Right lung (tissue), 5 donors: ENCODE measurements around the gene STX5. TPM values are rescaled to one million over a fixed set of nuclear protein-coding genes. Genes with fewer than 3 reads are reported as not detected.
"Not testable (repeated sequence)": the region's sequence is repeated elsewhere in the genome, so short reads cannot be mapped to it uniquely, and the experiment has no call there.

Experiments used
- DNase-seq, 2 donors: peaks; one replicate each; pipeline ENCODE4 v3.0.0-alpha.2; 2013
- polyA plus RNA-seq, 5 donors: library from polyadenylated mRNA; unstranded; fragments of 120-200 nt; gene quantifications; one replicate each; pipeline versions ENCODE4 v1.2.1 to v1.2.3, GENCODE V29; 2013; ENCODE audit warnings: inconsistent platforms in 1 of 5, low replicate concordance in 1 of 5; ENCODE audit not compliant: insufficient read length in 5 of 5, insufficient read depth in 1 of 5

Gene STX5
- polyA plus RNA-seq, 5 donors = 46.7 to 58.3 (median 55.5) TPM

DNA sequence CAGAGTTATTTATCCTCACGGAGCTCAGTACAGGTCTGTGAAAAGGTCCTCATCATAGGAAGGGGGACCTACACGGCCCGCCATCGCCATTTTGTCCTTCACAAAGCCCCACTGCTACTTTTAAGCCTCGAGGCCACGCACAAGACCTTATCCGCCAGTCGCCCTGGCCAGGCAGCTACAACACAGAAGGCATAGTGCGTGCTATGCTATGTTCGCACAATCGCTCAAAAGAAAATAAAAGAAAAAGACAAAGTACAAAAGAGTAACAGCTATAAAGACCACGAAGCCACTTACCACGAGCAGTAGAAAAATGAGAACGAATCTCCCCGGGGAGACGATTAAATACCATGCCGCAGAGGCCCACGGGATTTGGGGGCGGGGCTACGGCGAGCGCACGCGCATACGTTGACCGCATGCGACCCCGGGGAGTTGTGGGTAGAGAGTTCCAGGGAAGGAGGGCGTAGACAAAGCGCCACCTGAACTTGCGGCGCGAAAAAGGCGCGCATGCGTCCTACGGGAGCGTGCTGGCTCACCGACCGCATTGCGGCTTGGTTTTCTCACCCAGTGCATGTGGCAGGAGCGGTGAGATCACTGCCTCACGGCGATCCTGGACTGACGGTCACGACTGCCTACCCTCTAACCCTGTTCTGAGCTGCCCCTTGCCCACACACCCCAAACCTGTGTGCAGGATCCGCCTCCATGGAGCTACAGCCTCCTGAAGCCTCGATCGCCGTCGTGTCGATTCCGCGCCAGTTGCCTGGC lies 23.9 kb upstream of the STX5 start:
- DNase-seq = peak; percentile 97 to 98

DNA sequence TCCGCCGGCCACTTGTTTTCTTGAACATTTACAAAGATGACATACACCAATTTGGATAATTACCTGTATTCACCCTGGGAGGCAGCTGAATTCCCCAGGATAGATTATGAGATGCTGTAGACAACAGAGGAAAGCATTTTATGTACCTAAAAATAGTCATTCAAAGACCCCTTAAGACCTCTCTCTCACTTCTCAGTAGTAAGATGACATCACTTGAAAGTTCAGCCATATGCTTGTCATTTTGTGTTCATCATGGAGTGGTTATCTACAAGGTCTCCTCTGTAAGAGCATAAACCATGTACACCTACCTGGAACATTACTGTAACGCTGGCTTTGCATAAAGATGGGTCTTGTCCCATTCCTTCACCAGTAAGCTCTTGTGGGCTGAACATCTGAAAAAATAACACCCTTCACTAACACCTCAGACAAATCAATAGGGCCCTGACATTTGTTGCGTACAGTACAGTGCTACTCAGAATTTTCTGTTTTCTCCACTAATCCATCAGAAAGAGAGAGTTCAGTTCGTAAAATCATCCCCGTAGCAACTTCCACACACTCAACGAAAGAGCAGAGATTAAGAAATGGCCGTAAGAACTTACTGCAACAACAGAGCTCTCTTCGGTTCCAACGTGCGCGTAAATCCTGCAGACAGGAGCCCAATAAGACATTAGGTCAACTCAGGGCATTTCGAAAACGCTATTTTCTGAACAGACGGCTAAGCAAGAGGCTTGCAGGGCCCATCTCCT lies 23.1 kb upstream of the STX5 start:
- DNase-seq = no peak

DNA sequence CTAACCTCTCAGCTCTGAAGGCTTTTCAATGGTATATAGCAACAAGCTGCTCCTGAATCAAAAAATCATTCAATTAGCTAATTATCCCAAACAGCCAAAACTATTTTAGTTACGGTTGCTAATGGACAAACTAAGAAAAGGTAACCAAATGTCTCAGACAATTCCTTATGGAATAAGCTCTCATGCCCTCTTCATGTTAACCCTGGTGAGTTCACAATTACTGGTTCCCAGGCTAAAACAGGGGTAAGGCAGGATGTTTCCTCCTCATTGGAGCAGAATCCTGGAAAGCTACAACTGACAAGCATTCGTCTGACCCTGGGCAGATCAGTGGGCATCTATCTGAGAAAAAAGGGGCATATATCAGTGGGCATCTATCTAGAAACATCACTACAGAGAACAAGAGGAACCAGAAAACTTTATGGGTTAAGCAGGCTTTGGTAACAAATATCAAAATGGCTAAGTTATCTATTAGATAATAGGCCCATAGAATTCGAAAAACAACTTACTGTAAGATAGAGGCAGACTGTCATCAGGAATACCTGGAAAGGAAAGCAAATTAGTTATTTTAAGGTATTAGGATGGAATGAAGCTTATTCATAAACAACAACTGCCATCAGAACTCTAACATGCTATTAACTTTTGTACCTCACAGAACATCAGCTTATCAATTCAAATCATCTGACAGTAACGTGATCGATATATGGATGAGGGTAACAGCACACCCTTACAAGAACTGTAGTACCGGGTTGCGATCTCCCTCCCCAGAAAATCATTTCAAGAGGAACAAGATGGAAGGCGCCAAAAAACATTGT lies 22.4 kb upstream of the STX5 start:
- DNase-seq = no peak

DNA sequence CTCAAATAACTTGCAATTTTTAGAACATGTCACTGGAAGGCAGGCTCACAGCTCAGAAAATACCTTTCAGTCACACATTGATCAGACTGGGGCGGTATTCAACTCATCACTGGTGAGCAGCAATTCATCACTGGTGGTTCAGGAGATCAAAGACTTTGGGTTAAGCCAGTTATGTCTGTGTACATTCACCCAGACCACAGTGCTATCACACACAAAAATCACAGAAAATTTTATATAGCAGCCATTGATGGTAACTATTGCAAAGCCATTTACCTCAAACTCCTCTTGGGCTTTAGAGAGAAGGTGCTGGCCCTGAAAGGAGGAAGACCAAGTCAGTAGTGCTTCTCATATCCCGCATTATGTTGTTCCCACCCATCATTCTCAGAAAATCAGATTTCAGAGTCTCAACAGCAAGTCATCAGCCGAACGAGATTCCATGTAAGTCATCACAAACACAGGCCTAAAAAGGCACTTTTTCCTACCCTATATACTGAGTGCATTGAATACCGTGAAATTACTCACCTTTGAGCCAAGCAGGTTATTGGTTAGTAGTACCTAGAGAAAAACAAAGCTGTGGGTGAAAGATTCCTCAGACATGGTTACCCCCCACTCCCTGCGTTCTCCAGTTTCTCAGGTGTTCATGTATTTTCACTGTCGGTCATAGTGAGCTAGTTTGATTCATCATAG lies 21.6 kb upstream of the STX5 start:
- no peak for DNase-seq

DNA sequence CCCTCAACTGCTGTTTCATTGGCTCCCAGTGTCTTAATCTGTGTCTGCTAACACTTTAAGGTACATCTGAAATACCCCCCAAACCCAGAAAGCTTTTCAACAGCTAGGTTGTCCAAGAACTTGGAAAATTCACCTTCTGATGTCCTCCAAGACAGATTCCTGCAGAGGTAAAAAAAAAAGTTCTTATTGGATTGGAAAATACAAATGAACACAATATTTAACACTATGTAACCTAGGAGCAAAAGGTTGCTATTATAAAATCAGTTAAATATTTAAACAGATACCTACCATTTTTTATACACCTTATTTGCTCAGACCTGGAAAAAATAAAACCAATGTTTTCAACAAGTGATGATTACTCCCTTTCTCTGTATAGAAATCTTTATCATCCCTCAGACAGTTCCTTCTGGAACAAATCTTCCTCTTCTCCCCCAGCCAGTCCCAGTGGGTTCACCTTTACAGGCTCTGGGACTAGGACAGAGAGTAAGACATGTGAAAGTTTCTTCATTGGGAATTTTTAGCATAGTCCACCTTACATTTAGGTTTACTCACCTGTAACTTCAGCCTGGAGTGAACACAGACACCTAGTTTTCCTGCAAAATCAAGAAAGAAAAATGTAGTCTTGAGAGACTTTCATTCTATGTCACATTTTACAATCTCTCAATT lies 20.8 kb upstream of the STX5 start:
- DNase-seq = no peak

DNA sequence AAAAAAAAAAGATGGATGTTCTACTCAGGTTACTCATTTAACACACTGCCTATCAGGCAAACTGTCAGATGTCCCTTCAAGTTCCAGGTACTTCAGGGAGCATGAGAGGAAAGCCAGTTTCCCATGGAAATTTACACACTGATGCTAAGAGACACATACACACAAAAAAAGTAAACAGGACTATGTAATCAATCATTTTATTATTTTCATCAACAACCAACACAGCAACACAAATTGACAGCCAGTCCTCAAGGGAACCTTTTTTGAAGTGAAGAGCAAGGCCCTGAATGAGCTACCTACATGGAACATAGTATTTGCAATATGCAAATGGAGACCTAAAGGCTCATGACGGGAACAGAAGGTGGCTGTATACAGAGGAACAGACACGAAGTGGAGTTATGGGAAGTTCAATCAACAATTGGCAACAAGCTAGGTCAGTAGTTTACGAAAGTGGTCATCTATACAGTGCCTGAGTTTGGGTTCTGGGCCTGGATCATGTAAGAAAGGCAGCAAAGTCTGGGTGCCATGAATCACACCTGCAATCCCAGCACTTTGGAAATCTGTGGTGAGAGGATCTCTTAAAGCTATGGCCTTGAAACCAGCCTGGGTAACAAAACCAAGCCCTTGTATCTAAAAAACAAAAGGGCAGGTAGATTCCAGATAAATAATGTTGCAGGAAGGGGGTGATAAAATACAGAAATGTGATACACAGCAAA lies 20.1 kb upstream of the STX5 start:
- DNase-seq = no peak

DNA sequence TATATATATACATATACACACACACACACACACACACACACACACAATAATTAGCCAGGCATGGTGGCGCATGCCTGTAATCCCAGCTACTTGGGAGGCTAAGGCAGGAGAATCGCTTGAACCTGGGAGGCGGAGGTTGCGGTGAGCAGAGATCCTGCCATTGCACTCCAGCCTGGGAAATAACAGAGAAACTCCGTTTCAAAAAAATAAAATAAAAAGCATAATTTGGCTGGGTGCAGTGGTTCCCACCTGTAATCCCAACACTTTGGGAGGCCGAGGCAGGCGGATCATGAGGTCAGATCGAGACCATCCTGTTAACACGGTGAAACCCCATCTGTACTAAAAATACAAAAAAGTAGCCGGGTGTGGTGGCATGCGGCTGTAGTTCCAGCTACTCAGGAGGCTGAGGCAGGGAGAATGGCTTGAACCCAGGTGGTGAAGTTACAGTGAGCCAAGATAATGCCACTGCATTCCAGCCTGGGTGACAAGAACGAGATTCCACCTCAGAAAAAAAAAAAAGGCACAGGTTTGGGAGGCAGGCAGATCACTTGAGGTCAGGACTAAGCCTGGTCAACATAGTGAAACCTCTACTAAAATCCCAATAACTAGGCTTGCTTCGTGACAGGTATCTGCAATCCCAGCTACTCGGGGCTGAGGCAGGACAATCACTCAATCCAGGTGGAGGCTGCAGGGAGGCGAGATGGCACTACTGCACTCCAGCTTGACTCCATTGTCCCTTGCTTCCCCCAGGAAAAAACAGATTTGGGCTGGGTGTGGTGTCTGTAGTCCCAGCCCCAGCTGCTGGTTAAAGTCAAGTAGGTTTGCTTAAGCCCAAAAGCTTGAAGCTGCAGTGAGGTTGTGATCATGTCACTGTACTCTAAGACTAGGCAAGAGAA lies 19.3 kb upstream of the STX5 start:
- DNase-seq = no peak

DNA sequence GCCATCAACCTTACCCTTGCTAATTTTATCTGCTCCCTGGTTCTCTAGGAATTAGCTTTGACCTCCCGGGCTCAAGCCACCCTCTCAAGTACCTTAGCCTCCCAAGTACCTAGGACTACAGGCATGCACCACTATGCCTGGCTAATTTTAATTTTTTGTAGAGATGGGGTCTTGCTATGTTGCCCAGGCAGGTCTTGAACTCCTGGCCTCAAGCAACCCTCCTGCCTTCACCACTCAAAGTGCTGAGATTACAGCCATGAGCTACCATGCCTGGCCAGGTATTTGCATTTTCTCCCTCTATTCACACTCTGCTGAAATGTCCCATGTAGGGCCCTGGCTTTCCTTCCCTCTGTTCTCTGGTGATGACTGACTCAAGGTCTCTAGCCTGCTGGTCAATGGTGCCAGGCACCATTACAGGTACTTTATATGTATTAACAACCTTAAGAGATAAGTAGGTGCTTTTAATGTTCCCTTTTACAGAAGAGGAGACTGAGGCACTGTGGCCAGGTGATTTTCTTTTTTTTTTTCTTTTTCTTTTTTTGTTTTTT lies 16.0 kb upstream of the STX5 start:
- DNase-seq = no peak

DNA sequence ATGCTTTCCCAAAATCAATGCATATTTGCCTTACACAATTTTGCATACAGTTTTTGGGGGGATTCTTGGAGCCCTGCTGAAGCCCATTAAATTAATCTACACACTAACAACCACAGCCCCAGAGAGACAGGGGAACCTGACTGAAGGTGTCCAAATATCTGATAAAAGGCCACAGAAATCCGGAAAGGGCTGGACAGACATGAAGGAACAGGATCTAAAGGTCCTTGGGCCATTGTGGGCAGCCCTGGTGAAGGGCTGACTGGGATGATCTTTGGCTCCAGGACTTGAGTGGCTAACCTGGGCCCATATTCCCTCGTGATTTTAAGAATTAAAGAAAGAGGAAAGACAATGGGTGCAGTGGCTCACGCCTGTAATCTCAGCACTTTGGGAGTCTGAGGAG lies 14.3 kb upstream of the STX5 start:
- DNase-seq = no peak

DNA sequence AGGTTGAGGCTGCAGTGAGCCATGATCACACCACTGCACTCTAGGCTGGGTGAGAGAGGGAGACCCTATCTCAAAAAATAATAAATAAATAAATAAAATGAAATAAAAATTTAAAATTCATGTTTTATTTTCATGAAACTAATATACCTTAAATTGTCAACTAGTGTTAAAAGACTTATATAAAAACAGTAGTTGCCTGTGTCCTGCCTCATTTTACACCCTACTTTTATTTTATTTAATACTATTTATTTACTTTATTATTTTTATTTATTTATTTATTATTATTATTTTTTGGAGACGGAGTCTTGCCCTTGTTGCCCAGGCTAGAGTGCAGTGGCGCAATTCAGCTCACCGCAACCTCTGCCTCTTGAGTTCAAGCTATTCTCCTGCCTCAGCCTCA lies 12.3 kb upstream of the STX5 start:
- DNase-seq = no peak

DNA sequence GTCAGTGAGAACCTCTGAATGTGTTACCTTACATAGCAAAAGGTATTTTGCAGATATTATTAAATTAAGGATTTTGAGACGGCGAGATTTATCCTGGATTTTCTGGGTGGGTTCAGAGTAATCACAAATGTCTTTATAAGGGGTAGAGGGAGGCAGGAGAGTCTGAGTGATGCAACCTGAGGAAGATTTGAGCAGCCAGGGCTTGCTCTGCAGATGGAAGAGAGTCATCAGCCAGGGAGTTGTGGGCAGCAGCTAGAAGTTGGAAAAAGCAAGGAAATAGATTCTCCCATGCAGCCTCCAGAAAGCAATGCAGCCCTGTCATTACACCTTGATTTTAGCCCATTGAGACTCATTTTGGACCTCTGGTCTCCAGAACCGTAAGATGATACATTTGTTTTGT lies 11.6 kb upstream of the STX5 start:
- no peak for DNase-seq

DNA sequence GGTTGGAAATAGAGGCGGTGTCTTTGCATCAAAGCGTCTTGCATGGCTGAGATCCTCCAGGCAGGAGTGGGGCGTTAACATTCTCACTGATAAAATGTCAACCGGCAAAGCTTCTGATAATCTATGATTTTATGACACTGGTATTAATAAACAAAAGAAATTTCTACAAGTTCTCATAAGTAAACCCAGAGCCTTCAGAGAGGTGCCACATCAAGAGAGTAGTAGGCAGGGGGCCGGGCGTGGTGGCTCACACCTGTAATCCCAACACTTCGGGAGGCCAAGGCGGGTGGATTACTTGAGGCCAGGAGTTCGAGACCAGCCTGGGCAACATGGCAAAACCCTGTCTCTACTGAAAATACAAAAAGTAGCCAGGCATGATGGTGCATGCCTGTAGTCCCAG lies 11.0 kb upstream of the STX5 start:
- not testable (repeated sequence) for DNase-seq

DNA sequence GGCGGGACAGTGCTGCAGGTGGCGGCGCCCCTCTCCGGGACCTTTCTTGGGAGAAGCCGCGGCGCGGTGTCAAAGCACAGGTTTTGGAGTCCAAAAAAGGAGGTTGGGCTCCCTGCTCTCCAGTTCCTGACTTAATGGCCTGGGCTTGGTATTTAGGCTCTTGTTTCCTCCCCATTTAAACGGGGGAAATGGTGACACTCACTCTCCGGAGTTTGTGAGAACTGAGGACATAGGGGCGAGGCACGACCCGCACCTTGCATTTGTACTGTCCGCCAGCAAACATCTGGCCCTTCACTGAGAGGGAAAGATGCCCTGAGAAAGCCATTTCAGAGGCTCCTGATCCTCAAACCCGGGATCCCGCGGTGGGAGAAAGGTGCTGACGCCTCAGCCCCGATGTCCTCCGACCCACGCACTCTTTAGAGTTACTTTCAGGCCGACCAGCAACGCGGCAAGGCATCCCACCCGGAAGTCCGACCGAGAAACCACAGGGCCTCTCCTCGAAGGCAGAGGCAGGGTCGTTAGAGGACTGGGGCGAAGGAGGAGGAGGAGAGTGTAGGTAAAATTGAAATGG lies 10.4 kb upstream of the STX5 start:
- no peak for DNase-seq

DNA sequence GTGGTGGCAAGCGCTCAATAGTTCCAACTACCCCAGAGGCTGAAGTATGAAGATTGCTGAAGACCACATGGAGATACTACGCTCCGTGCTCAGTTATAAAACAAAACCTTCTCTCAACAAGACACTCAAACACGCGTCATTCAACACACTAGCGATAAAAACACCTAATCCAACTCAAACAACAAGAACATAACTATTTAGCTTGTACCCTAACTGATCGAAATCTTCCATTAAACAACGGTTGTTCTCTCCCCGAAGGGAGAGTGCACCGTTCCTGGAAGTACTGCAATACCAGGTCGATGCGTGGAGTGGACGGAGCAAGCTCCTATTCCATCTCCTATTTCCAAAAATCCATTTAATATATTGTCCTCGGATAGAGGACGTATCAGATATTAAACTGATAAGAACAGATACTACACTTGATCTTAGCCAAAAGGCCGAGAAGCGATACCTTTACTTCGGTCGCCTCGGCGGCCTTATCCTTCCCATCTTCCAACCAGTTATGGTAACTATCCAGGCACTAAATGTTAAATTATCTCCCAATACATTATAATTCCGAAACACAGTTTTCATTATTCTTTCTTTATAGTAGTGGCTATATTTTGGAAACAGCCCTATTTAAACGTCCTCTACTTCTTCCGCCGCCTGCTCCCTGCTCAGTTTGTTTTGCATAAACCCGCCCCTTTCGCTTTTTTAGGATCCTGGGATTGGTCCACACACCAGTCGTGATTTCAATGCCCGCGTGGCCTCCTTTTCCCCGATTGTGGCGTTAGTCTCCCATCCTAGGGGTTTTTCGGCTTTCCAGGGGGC lies 9.7 kb upstream of the STX5 start:
- peak; percentile 92 to 96 for DNase-seq

DNA sequence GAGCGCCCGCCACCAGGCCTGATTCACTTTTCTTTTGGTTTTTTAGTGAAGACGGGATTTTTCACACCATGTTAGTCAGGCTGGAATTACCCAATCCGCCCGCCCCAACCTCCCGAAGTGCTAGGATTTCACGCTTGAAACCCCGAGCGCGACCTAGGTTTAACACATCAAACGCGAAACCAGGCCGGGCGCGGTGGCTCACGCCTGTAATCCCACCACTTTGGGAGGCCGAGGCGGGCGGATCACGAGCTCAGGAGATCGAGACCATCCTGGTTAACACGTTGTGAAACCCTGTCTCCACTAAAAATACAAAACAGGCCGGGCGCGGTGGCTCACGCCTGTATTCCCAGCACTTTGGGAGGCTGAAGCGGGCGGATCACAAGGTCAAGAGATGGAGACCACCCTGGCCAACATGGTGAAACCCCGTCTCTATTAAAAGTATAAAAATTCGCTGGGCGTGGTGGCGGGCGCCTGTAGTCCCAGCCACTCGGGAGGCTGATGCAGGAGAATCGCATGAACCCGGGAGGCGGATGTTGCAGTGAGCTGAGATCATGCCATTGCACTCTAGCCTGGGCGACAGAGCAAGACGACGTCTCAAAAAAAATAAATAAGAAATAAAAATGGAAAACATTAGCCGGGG lies 9.0 kb upstream of the STX5 start:
- not testable (repeated sequence) for DNase-seq

DNA sequence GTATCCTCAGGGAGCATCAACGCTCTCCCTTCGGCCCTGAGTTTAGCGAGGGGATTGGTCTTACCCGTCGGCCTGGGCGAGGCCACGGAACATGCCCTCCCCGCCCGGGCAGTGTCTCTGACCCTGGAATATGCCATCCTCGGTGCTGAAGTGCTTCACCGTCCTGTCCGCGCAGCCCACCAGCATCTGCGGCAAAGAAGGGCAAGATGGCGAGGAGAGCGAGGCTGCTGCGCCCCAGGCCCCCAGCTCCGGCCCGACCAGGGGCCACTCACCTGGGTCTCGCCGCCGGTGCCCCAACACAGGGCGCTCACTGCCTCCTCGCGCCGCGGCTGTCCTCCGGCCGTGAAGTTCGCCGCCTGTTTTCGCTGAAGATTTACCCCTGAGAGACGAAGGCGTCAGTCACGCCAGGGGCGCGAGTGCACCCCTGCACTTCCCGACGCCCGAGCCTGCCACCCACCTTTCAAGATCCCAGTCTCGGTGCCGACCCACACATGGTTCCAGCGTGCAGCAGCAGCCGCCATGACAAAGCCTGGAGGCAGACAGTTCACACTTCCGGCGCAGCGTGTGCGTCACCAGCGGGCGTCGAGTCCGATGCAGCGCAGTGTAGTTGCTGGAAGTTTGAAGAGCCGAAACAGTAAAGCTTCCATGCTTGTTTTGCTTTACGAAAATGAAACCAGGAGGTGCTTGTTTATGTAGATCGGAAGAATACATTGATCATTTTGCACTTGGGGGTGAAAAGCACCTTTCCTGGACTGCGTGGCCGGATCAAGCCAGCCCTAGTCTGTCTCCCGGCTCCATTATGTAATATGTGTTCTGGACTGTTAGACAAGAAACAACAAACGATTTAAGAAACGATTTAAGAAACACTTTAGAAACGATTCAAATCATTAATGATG lies 7.4 kb upstream of the STX5 start, which contains the start of gene WDR74:
Gene WDR74 (minus strand): TSS at position 541 of the 896 bp plus-strand sequence. CDS start 20 bp downstream, at position 521.
- DNase-seq = peak; percentile 91 to 92
